IMR-90 (cell line): ENCODE data around the gene CLIC3. TPM values are rescaled to one million over a fixed set of nuclear protein-coding genes. Genes with fewer than 3 reads are reported as not detected.

ENCODE experiments used
- ATAC-seq: fragments of 200-7000 bp; cut with Tn5 transposase; 2 replicates; pipeline ENCODE4 v1.9.1; 2020; ENCODE audit warnings: low read depth, mild to moderate bottlenecking, moderate library complexity
- BruUV-seq: library from RNA; stranded (reverse); fragments of 400-500 nt; replicated peaks from 2 replicates; lab custom pipeline; 2021; lab: Mats Ljungman, UMichigan
- CTCF ChIA-PET: fragments of 300-600 bp; formaldehyde crosslinking; extraction: SDS; loops from one replicate; lab custom pipeline; 2021; ENCODE audit warnings: antibody characterized with exemption; lab: Yijun Ruan, JAX
- POLR2A ChIA-PET: fragments of 300-600 bp; sonication (Branson Sonifier 250); formaldehyde crosslinking; loops from one replicate; lab custom pipeline; 2022; ENCODE audit warnings: antibody characterized with exemption; ENCODE audit not compliant: unreplicated experiment; lab: Charles Lee
- DNase-seq: peaks from one replicate; pipeline ENCODE4 v3.0.0; 2013
- H2AFZ ChIP-seq: replicated peaks from 2 replicates; pipeline ENCODE3; 2013; ENCODE audit warnings: low read length, mild to moderate bottlenecking; ENCODE audit not compliant: poor library complexity
- H2AK5ac ChIP-seq: 2 replicates; pipeline ENCODE4 v1.6.1; 2013; ENCODE audit warnings: low read depth, low read length, inconsistent platforms
- H2AK9ac ChIP-seq: replicated peaks from 2 replicates; pipeline ENCODE3; 2013; ENCODE audit warnings: mild to moderate bottlenecking, low read depth, low read length, moderate library complexity; ENCODE audit not compliant: poor library complexity
- H2BK120ac ChIP-seq: 2 replicates; pipeline ENCODE4 v1.6.1; 2013; ENCODE audit warnings: low read depth, low read length, inconsistent platforms
- H2BK15ac ChIP-seq: 3 replicates; pipeline ENCODE4 v1.6.1; 2013; ENCODE audit warnings: low read depth, low read length, inconsistent platforms
- H2BK20ac ChIP-seq: 2 replicates; pipeline ENCODE4 v1.6.1; 2013; ENCODE audit warnings: low read depth, mild to moderate bottlenecking, inconsistent platforms, low read length, moderate library complexity
- H2BK5ac ChIP-seq: 2 replicates; pipeline ENCODE4 v1.6.1; 2013; ENCODE audit warnings: mild to moderate bottlenecking, low read depth, low read length, inconsistent platforms; ENCODE audit not compliant: poor library complexity, severe bottlenecking
- H3K14ac ChIP-seq: replicated peaks from 2 replicates; pipeline ENCODE4 v1.6.1; 2013; ENCODE audit warnings: low read depth, low read length, inconsistent platforms
- H3K18ac ChIP-seq: 2 replicates; pipeline ENCODE4 v1.6.1; 2013; ENCODE audit warnings: low read depth, low read length, control low read depth
- H3K23ac ChIP-seq: 2 replicates; pipeline ENCODE4 v1.6.1; 2013; ENCODE audit warnings: low read depth, low read length, inconsistent platforms
- H3K27ac ChIP-seq: 2 replicates; pipeline ENCODE4 v1.5.1; 2013; ENCODE audit warnings: mild to moderate bottlenecking, control low read depth, low read length; ENCODE audit not compliant: insufficient read depth
- H3K27me3 ChIP-seq: 2 replicates; pipeline ENCODE4 v1.6.1; 2013; ENCODE audit warnings: low read length; ENCODE audit not compliant: control insufficient read depth, insufficient read depth
- H3K36me3 ChIP-seq: 2 replicates; pipeline ENCODE4 v1.6.1; 2013; ENCODE audit warnings: low read length, mixed read lengths; ENCODE audit not compliant: control insufficient read depth, insufficient read depth
- H3K4ac ChIP-seq: 2 replicates; pipeline ENCODE4 v1.6.1; 2013; ENCODE audit warnings: low read depth, low read length, inconsistent platforms
- H3K4me1 ChIP-seq: 2 replicates; pipeline ENCODE4 v1.6.1; 2013; ENCODE audit warnings: low read length, mixed read lengths; ENCODE audit not compliant: control insufficient read depth, insufficient read depth
- H3K4me2 ChIP-seq: 2 replicates; pipeline ENCODE4 v1.6.1; 2013; ENCODE audit warnings: low read depth, mild to moderate bottlenecking, control low read depth, low read length, moderate library complexity
- H3K4me3 ChIP-seq: 2 replicates; pipeline ENCODE4 v1.5.1; 2013; ENCODE audit warnings: low read depth, mild to moderate bottlenecking, control low read depth, low read length, moderate library complexity; ENCODE audit not compliant: insufficient read depth
- H3K56ac ChIP-seq: 2 replicates; pipeline ENCODE4 v1.6.1; 2013; ENCODE audit warnings: low read length, inconsistent platforms; ENCODE audit not compliant: insufficient read depth; ENCODE audit errors: extremely low read depth
- H3K79me1 ChIP-seq, 2 experiments: 2 replicates each; pipeline ENCODE4 v1.6.1; 2013; ENCODE audit warnings: low read length in 2 of 2, inconsistent platforms in 1 of 2, low read depth in 1 of 2
- H3K9ac ChIP-seq: 2 replicates; pipeline ENCODE4 v1.6.1; 2013; ENCODE audit warnings: low read depth, low read length, control low read depth
- H3K9me1 ChIP-seq: 2 replicates; pipeline ENCODE4 v1.6.1; 2013; ENCODE audit warnings: low read length, inconsistent platforms; ENCODE audit not compliant: insufficient read depth
- H3K9me3 ChIP-seq: 2 replicates; pipeline ENCODE4 v1.6.1; 2013; ENCODE audit warnings: low read length; ENCODE audit not compliant: control insufficient read depth, insufficient read depth
- H4K20me1 ChIP-seq: 2 replicates; pipeline ENCODE4 v1.6.1; 2013; ENCODE audit warnings: low read length, inconsistent platforms; ENCODE audit not compliant: insufficient read depth
- H4K5ac ChIP-seq: 2 replicates; pipeline ENCODE4 v1.6.1; 2013; ENCODE audit warnings: mild to moderate bottlenecking, low read depth, low read length, control low read depth
- H4K8ac ChIP-seq, 2 experiments: 2 replicates each; pipeline ENCODE4 v1.6.1; 2013; ENCODE audit warnings: low read depth in 2 of 2, low read length in 2 of 2, control low read depth in 1 of 2, inconsistent platforms in 1 of 2
- H4K91ac ChIP-seq: 2 replicates; pipeline ENCODE4 v1.6.1; 2013; ENCODE audit warnings: low read depth, low read length, inconsistent platforms; ENCODE audit not compliant: insufficient read depth
- BHLHE40 ChIP-seq: fragments of 150-350 bp; IDR thresholded peaks from 2 replicates; pipeline ENCODE4 v1.6.1; 2016; ENCODE audit warnings: mild to moderate bottlenecking, low read depth, low read length
- CEBPB ChIP-seq: IDR thresholded peaks from 2 replicates; pipeline ENCODE4 v1.6.1; 2012; ENCODE audit warnings: low read depth, low read length, improper control_type of control experiment
- CHD1 ChIP-seq: IDR thresholded peaks from 2 replicates; pipeline ENCODE4 v1.6.1; 2012; ENCODE audit warnings: low read depth, low read length, improper control_type of control experiment
- FOS ChIP-seq: fragments of 150-350 bp; IDR thresholded peaks from 2 replicates; pipeline ENCODE4 v1.6.1; 2016; ENCODE audit warnings: low read depth, low read length
- MAFK ChIP-seq: IDR thresholded peaks from 2 replicates; pipeline ENCODE4 v1.6.1; 2012; ENCODE audit warnings: low read depth, low read length, improper control_type of control experiment
- MAZ ChIP-seq: IDR thresholded peaks from 2 replicates; pipeline ENCODE4 v1.6.1; 2012; ENCODE audit warnings: low read depth, mild to moderate bottlenecking, low read length, improper control_type of control experiment, moderate library complexity, borderline replicate concordance
- MXI1 ChIP-seq: IDR thresholded peaks from 2 replicates; pipeline ENCODE4 v1.6.1; 2012; ENCODE audit warnings: low read depth, mild to moderate bottlenecking, low read length, moderate library complexity, borderline replicate concordance
- NFE2L2 ChIP-seq: fragments of 150-350 bp; IDR thresholded peaks from 2 replicates; pipeline ENCODE4 v1.6.1; 2016; ENCODE audit warnings: low read depth, mild to moderate bottlenecking, low read length
- POLR2A ChIP-seq: IDR thresholded peaks from 2 replicates; pipeline ENCODE4 v1.6.1; 2012; ENCODE audit warnings: mild to moderate bottlenecking, low read depth, low read length
- RAD21 ChIP-seq: IDR thresholded peaks from 2 replicates; pipeline ENCODE4 v1.6.1; 2012; ENCODE audit warnings: low read length, improper control_type of control experiment
- RCOR1 ChIP-seq: IDR thresholded peaks from 2 replicates; pipeline ENCODE4 v1.6.1; 2012; ENCODE audit warnings: mild to moderate bottlenecking, low read length, improper control_type of control experiment; ENCODE audit not compliant: insufficient replicate concordance
- RFX5 ChIP-seq: IDR thresholded peaks from 2 replicates; pipeline ENCODE4 v1.8.0; 2012; ENCODE audit warnings: low read depth, mild to moderate bottlenecking, low read length, moderate library complexity
- SMC3 ChIP-seq: fragments of 150-350 bp; IDR thresholded peaks from 2 replicates; pipeline ENCODE4 v1.6.1; 2016; ENCODE audit warnings: low read depth, mild to moderate bottlenecking, antibody characterized with exemption, low read length, moderate library complexity
- WGBS, 2 experiments: methylation state at CpG; one replicate each; pipeline versions ENCODE4 v1.1.5 to v1.1.7; 2013; ENCODE audit warnings: missing lambda C conversion rate in 2 of 2; ENCODE audit not compliant: insufficient read length in 1 of 2; ENCODE audit errors: extremely low coverage in 2 of 2; 5-methylcytosine and 5-hydroxymethylcytosine counted together
- dilution Hi-C: fragments of 300-500 bp; cut with HindIII; formaldehyde crosslinking; loops from one replicate; pipeline ENCODE4 v1.14.3; 2018; ENCODE audit warnings: low sequenced_read_pairs; ENCODE audit not compliant: unreplicated experiment
- in situ Hi-C: fragments of 300-500 bp; cut with MboI; formaldehyde crosslinking; loops from 3 replicates; pipeline ENCODE4 v1.14.3; 2019; ENCODE audit warnings: low sequenced_read_pairs, inconsistent platforms, mixed read lengths
- intact Hi-C: fragments of 100-400 bp; cut with micrococcal nuclease; formaldehyde crosslinking; loops from 2 replicates; pipeline ENCODE4 v1.10.0; 2022
- polyA plus RNA-seq, 3 experiments: library from polyadenylated mRNA; depleted of rRNA; stranded (reverse); fragments of >200 nt; gene quantifications; 2 replicates each; pipeline ENCODE4 v1.2.3, GENCODE V29; 2012; ENCODE audit warnings: low replicate concordance in 1 of 3
- total RNA-seq: library from RNA; depleted of rRNA; stranded (reverse); fragments of >200 nt; gene quantifications from 2 replicates; pipeline ENCODE4 v1.2.3, GENCODE V29; 2012
- TF ChIP-seq, protein P1 (sequence below): conservative IDR thresholded peaks from 2 replicates; pipeline ENCODE4 v1.5.1; 2012; ENCODE audit warnings: mild to moderate bottlenecking, low read depth, low read length, improper control_type of control experiment
- TF ChIP-seq, protein P2 (sequence below): fragments of 150-350 bp; IDR thresholded peaks from 2 replicates; pipeline ENCODE4 v1.6.1; 2016; ENCODE audit warnings: low read depth, mild to moderate bottlenecking, low read length, moderate library complexity, borderline replicate concordance
- TF ChIP-seq, protein P3 (sequence below): fragments of 150-350 bp; IDR thresholded peaks from 2 replicates; pipeline ENCODE4 v1.6.1; 2017; ENCODE audit warnings: mild to moderate bottlenecking, antibody characterized with exemption, low read length, low read depth

The CLIC3 gene
- total and polyA plus RNA-seq, 2 of the 4 experiments (the other 2 are of a cell fraction) = 0.18 to 1.7 TPM

DNA sequence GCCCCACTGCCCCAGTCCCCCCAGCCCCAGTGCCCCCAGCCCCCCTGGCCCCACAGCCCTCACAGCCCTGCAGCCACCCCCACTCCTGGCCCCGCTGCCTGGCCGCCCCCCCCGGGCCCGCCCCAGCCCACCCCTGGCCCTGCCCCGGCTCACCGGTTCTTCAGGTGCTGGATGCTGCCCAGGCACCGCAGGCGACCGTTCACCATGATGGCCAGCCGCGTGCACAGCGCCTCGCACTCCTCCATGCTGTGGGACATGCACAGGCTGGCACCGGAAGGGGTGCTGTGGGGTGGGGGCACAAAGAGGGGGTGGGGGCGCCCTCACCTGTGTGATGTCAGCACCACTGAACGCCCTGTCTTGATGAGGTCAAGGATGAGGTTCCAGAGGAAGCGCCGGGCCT, 12.8 kb upstream of the CLIC3 start:
- CTCF ChIA-PET = no interaction called here

More for the DNA sequence above, 12.8 kb upstream of the CLIC3 start:
- no peak overlapping the region for H3K9ac ChIP-seq
- TF ChIP-seq MAFK = no peak
- TF ChIP-seq RCOR1 = no peak
- no peak for TF ChIP-seq MAZ
- TF ChIP-seq, protein P1, sequence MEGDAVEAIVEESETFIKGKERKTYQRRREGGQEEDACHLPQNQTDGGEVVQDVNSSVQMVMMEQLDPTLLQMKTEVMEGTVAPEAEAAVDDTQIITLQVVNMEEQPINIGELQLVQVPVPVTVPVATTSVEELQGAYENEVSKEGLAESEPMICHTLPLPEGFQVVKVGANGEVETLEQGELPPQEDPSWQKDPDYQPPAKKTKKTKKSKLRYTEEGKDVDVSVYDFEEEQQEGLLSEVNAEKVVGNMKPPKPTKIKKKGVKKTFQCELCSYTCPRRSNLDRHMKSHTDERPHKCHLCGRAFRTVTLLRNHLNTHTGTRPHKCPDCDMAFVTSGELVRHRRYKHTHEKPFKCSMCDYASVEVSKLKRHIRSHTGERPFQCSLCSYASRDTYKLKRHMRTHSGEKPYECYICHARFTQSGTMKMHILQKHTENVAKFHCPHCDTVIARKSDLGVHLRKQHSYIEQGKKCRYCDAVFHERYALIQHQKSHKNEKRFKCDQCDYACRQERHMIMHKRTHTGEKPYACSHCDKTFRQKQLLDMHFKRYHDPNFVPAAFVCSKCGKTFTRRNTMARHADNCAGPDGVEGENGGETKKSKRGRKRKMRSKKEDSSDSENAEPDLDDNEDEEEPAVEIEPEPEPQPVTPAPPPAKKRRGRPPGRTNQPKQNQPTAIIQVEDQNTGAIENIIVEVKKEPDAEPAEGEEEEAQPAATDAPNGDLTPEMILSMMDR = no peak
- no peak for TF ChIP-seq RFX5
- no peak for TF ChIP-seq FOS
- no peak for TF ChIP-seq NFE2L2
- TF ChIP-seq RAD21 = no peak
- TF ChIP-seq MXI1 = no peak
- no peak for TF ChIP-seq CEBPB
- TF ChIP-seq BHLHE40 = no peak
- TF ChIP-seq, protein P2, sequence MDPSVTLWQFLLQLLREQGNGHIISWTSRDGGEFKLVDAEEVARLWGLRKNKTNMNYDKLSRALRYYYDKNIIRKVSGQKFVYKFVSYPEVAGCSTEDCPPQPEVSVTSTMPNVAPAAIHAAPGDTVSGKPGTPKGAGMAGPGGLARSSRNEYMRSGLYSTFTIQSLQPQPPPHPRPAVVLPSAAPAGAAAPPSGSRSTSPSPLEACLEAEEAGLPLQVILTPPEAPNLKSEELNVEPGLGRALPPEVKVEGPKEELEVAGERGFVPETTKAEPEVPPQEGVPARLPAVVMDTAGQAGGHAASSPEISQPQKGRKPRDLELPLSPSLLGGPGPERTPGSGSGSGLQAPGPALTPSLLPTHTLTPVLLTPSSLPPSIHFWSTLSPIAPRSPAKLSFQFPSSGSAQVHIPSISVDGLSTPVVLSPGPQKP = no peak
- no peak for TF ChIP-seq POLR2A
- no peak for TF ChIP-seq CHD1
- no peak for TF ChIP-seq SMC3
- TF ChIP-seq, protein P3, sequence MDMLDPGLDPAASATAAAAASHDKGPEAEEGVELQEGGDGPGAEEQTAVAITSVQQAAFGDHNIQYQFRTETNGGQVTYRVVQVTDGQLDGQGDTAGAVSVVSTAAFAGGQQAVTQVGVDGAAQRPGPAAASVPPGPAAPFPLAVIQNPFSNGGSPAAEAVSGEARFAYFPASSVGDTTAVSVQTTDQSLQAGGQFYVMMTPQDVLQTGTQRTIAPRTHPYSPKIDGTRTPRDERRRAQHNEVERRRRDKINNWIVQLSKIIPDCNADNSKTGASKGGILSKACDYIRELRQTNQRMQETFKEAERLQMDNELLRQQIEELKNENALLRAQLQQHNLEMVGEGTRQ = no peak
- no peak overlapping the region for H4K8ac ChIP-seq
- no peak for DNase-seq
- peaks cover 23% of the 10 kb centered on the region for H3K36me3 ChIP-seq
- no peak overlapping the region for H2BK120ac ChIP-seq
- dilution Hi-C loops (no loop called here), in situ Hi-C loops (no loop called here), intact Hi-C loops (no loop called here)
- no peak overlapping the region for H2BK5ac ChIP-seq
- no peaks in the 10 kb centered on the region for H3K9me3 ChIP-seq
- H4K20me1 ChIP-seq = peaks cover 8% of the 10 kb centered on the region
- H3K4ac ChIP-seq = no peak overlapping the region
- H3K56ac ChIP-seq = no peak overlapping the region
- H3K4me3 ChIP-seq = no peak overlapping the region
- H4K91ac ChIP-seq = no peak overlapping the region
- no peak overlapping the region for H3K23ac ChIP-seq
- no peak overlapping the region for H3K18ac ChIP-seq
- H3K27me3 ChIP-seq = no peaks in the 10 kb centered on the region
- ATAC-seq = no peak
- H3K79me1 ChIP-seq = no peaks in the 10 kb centered on the region
- no peak overlapping the region for H2AFZ ChIP-seq
- H4K5ac ChIP-seq = no peak overlapping the region
- H2BK20ac ChIP-seq = no peak overlapping the region
- BruUV-seq = no TSS peak
- peaks cover 11% of the 10 kb centered on the region for H3K4me1 ChIP-seq
- H3K4me2 ChIP-seq = no peak overlapping the region
- H3K27ac ChIP-seq = no peak overlapping the region
- POLR2A ChIA-PET = no interaction called here
- peaks cover 5% of the 10 kb centered on the region; the same call in 1 of the 2 replicates for H3K9me1 ChIP-seq
- no peak overlapping the region for H2AK5ac ChIP-seq
- H2AK9ac ChIP-seq = no peak overlapping the region
- 100% methylated on average over 4 of the region's 18 CpGs; no CpG with 5 or more reads in 1 of the 2 experiments for WGBS, 2 experiments
- no peak overlapping the region for H3K14ac ChIP-seq
- no peak overlapping the region for H2BK15ac ChIP-seq
